NCI-H1092 (cell line): ENCODE results near the gene CBX1.
"Not testable (repeated sequence)": the region's sequence is repeated elsewhere in the genome, so short reads cannot be mapped to it uniquely, and the experiment has no call there.

Experiments used
- DNase-seq: peaks from one replicate; lab custom pipeline; 2025; lab: John Stamatoyannopoulos, UW

The CBX1 gene

GRCh38 chr17:48051706-48052486 is 49.4 kb downstream of the CBX1 start:
- DNase-seq, result no peak

DNA sequence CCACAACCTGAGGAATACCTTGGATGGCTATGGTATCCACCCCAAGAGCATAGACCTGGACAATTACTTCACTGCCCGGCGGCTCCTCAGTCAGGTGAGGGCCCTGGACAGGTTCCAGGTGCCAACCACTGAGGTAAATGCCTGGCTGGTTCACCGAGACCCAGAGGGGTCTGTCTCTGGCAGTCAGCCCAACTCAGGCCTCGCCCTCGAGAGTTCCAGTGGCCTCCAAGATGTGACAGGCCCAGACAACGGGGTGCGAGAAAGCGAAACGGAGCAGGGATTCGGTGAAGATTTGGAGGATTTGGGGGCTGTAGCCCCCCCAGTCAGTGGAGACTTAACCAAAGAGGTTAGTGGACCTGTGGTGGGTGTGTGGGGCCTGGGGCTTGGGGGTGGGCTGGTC is 50.0 kb downstream of the CBX1 start:
- no peak for DNase-seq

DNA sequence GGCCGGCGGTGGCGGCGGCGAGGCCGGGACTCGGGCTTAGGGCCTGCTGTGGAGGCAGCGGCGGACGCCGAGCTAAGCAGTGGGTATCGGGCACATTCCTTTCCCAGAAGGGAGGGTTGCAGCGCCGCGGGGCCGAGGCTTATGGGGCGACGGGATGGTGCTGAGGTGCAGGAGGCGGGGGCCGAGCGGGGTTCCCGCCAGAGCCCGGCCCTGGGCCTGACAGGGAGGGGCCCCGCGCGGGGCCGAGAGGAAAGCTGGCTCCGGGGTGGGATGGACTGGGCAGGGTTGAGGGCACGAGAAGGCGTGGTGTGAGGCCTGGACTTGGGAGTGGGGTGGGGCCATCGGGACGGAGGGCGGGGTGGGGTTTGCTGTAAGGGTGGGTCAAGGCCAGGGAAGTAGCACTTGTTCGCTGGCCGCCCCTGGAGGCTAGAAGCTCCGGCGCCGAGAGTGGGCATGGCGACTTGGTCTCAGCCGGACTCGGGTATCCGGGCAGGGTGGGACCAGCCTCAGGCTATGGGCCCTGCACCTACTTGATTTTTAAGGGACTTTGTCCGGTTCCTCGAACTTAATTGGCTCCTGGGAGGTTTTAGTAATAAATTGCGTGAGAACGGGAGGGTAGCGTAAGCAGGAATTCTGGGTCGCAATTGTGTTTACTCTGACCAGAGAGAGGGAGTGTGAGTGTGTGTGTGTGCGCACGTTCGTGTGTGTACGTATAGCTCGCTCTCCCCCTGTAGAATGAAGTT is 52.7 kb downstream of the CBX1 start:
- peak; percentile 24 for DNase-seq

DNA sequence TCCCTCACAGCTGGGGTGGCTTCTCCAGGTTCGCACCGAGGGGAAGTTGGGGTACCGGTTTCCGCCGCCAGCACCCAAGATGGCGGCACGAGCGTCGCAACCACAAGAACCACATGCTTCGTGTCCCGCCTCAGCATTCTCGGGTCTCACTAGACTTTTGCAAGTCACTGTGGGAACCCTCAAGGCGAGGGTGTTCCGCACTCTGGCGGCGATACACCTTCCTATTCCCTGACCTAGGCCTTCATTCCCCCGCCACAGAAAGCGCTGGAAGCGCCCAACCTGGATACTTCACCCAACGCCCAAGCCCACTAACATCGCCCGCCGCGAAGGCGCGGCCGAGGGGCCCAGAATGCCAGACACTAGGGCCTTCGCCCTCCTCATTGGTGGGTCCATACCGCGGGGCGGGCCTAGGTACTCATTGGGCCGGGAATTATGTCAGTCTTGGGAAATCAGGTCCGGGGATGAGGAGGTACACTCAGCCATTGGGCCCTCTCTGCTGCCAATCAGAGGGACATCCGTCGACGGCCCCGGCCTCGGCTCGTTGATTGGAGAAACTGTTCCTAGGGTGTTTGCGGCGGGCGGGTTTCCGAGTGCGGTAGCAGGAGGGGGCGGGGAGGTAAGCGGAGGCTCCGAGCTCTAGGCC is 53.4 kb downstream of the CBX1 start, which contains the start of gene NFE2L1:
Gene NFE2L1, plus strand, starts transcription at position 619 of the 643 bp plus-strand sequence. CDS start 2,760 bp downstream, outside the sequence.
- DNase-seq, result peak; percentile 99

GRCh38 chr17:48047113-48047740 is 54.1 kb downstream of the CBX1 start:
- no peak for DNase-seq

- DNase-seq, result no peak
Observed at GRCh38 chr17:48046296-48046695, 55.0 kb downstream of the CBX1 start.

DNA sequence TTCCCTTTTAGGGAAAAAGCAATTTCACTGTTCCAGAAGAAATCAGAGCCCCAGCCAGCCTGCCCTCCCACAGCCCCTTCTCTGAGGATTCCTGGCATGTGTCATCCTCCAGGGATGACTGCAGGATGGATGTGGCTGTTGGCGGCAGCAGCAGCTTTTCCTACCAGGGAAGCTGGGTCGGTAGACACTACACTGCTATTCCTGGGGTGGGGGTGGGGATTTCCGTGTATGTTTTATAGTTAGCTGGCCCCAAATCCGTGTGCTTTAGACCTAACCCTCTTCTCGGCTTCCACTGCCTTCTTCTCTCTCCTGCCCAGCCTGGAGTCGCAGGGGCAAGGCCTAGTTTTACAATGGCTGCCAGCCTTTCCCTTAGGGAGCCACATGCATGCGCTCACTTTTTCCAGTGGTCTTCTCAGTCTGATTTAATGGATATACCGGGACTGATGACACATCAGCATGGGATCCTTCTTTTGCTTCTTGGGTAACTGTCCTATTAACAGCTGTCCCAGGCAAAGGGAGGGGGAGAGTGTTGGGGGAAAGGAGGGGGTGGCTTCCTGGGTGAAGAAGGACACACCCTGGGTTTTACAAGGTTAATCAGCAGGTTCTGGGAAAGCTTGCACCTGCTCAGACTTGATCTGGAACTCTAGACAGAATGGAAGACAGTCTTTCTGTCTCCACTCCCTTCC is 55.8 kb downstream of the CBX1 start:
- DNase-seq, result no peak

DNA sequence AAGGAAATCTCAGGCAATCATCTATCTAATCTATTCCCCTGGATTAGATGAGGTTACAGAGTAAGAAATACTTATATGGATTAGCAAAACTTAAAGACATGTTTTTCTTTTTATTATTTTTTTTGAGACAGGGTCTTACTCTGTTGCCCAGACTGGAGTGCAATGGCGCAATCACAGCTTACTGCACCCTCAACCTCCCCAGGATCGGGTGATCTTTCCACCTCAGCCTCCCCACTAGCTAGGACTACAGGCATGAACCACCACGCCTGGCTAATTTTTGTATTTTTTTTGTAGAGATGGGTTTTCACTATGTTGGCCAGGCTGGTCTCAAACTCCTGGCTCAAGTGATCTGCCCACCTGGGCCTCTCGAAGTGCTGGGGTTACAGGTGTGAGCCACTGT is 56.4 kb downstream of the CBX1 start:
- no peak for DNase-seq

DNA sequence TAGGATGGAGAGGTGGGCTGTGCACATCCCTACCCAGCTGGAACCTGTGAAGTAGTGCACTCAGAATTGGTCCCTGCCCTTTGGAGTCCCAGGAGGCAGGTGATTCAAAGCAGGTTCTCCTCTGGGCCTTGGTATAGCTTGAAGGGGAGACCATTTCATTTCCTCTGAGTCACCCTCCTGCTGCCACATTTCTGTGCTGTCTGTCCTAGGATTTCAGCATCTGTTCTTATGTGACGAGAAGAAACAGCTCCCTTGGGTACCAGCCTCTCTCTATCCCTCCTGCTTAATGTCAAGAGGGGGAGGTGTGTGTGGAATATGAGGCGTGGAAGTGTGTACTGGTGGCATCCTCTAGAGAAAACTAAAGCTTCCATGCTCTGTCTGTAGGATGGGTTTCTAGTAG is 58.1 kb downstream of the CBX1 start:
- no peak for DNase-seq

DNA sequence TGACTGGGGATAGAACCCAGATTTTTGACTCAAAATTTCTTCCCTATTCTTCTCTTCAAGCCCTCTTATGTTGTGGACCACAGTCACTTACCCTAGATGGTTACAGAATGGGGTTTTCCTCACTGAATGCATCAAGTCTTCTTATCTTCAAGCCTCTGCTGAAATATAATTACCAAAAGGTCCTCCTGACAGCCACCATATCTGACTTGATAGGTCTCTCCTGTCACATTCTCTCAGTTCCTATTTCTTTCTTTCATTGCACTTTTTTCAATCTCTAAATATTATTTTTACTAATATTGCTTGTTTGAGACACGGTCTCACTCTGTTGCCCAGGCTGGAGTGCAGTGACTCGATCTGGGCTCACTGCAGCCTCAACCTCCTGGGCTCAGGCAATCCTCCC is 62.6 kb downstream of the CBX1 start:
- DNase-seq, result no peak

GRCh38 chr17:48037838-48038323 is 63.4 kb downstream of the CBX1 start:
- DNase-seq, result no peak

GRCh38 chr17:48037036-48037837 is 64.0 kb downstream of the CBX1 start, which contains the start of gene COPZ2:
Gene COPZ2, minus strand, starts transcription at chr17:48037797. Its CDS starts 20 bp downstream, at chr17:48037777.
- no peak for DNase-seq

- DNase-seq, result no peak
Observed at GRCh38 chr17:48036693-48037035, 64.6 kb downstream of the CBX1 start.

DNA sequence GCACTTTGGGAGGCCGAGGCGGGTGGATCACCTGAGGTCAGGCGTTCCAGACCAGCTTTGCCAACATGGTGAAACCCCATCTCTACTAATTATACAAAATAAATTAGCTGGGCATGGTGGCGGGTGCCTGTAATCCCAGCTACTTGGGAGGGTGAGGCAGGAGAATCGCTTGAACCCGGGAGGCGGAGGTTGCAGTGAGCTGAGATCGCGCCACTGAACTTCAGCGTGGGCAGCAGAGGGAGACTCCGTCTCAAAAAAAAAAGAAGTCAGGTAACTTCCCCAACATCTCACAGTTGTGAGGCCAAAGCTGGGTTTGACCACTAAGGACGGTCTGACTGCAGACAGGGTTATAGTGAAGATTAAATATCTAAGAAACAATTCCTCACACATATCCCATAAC is 66.5 kb downstream of the CBX1 start:
- not testable (repeated sequence) for DNase-seq

- no peak for DNase-seq
Observed at GRCh38 chr17:48031966-48032365, 69.3 kb downstream of the CBX1 start.

- no peak for DNase-seq
Observed at GRCh38 chr17:48030531-48030930, 70.7 kb downstream of the CBX1 start.

- DNase-seq, result no peak
Observed at GRCh38 chr17:48028736-48029135, 72.5 kb downstream of the CBX1 start.

GRCh38 chr17:48027322-48027981 is 73.8 kb downstream of the CBX1 start:
- no peak for DNase-seq

- DNase-seq, result peak; percentile 80
Observed at GRCh38 chr17:48026502-48027321, 74.6 kb downstream of the CBX1 start.
